ENCODE measurements around the gene MRPL34.
"Not testable (repeated sequence)": the region's sequence is repeated elsewhere in the genome, so short reads cannot be mapped to it uniquely, and the experiment has no call there.

The MRPL34 gene

DNA sequence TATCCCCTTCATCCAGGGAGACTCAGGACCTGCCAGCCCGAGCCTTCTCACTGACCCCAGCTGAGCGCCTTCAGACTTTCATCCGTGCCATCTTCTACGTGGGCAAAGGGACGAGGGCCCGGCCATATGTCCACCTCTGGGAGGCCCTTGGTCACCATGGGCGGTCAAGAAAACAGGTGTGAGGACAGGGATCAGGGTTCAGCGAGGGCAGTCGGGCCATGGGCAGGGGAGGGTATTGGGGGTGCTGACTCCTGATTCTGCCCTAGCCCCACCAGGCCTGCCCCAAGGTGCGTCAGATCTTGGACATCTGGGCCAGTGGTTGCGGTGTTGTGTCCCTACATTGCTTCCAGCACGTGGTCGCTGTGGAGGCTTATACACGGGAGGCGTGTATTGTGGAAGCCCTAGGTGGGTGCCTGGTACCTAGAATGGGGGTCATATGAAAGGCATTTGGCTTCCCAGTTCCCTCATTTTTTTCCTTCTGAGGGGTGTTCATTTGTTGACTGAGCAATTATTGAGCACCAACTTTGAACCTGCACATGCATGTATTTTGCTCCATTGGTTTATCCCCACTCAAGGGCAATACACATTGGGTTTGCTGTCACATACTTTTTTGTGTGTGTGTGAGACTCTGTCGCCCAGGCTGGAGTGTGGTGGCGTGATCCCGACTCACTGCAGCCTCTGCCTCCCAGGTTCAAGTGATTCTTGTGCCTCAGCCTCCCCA lies 20.1 kb upstream of the MRPL34 start:
- DNase-seq (ENCODE audit: low spot score), result no peak

GRCh38 chr19:17286263-17286662 lies 19.4 kb upstream of the MRPL34 start:
- DNase-seq (ENCODE audit: low spot score), result no peak

- DNase-seq (ENCODE audit: low spot score), result no peak
Observed at GRCh38 chr19:17286752-17287151, 18.9 kb upstream of the MRPL34 start.

DNA sequence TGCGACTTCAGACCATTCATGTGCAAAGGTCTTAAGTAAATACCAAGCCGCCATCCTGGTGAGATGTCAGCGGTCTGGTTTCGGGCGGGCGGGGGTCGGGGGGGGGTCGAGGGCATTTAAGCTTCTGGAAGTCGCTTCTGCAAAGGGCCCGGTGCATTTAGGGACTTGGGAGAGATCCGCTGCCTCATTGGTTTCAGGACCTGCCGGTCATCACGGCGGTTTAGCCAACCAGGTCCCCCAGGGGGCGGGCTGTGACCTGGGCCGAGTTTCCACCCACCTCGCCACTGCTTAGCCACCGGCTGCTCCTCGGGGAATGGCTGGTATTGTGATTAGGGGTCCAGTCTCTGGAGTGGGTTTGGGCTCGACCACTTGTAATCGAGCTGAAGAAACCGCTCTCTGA lies 16.2 kb upstream of the MRPL34 start:
- DNase-seq (ENCODE audit: low spot score), result peak; percentile 36

GRCh38 chr19:17292301-17293074 lies 13.2 kb upstream of the MRPL34 start:
- DNase-seq (ENCODE audit: low spot score), result peak; percentile 92

DNA sequence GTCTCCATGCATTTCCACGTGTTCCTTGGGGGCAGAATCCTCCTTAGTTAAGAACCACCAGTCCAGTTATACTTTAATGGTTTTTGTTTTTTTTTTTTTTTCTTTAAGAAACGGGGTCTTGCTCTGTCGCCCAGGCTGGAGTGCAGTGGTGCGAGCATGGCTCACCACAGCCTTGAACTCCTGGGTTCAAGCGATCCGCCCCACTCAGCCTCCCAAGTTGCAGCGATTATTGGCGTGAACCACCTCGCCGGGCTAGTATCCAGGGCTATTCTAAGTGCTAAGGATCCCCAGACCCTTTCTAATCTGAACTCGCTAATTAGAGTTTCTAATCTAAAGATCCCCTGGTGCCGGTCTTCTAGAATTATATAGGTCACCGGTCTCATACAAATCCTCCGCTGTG lies 12.1 kb upstream of the MRPL34 start:
- no peak for DNase-seq (ENCODE audit: low spot score)

- peak; percentile 31 for DNase-seq (ENCODE audit: low spot score)
Observed at GRCh38 chr19:17294051-17294891, 11.4 kb upstream of the MRPL34 start.

- DNase-seq (ENCODE audit: low spot score), result not testable (repeated sequence)
Observed at GRCh38 chr19:17295551-17295950, 10.1 kb upstream of the MRPL34 start.

DNA sequence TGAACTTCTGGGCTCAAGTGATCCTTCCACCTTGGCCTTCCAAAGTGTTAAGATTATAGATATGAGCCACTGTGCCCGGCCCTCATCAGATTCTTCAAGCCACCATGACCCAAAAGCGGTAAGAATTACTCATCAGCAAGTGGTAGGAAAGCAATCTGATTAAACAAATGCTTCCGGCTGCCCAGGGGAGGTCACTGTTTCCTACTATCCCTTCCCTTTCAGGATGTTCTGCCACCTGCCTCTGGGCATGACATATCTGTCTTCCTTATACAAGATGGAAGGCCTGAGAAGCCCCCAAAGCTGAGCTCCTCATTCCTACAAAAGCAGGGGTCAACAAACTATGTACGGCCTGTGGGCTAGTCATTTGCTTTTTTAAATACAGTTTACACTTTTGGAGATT lies 9.4 kb upstream of the MRPL34 start:
- DNase-seq (ENCODE audit: low spot score), result peak; percentile 52

DNA sequence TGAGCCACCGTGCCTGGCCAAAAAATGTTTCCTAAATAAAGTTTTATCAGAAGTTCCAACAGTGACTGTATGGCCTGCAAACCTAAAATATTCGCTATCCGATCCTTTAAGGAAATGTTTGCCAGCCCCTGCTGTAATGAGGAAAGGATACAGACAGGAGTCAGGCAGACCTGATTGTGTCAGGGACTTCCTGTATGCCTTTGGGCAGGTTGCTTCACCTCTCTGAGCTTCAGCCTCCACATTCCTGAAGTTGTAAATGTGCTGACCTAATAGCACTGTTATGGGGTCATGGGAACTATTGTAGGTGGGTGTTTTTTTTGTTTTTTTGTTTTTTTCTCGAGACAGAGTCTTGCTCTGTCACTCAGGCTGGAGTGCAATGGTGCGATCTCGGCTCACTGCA lies 8.7 kb upstream of the MRPL34 start:
- no peak for DNase-seq (ENCODE audit: low spot score)

- DNase-seq (ENCODE audit: low spot score), result no peak
Observed at GRCh38 chr19:17300992-17301619, 4.6 kb upstream of the MRPL34 start.

GRCh38 chr19:17302391-17303166 lies 3.1 kb upstream of the MRPL34 start:
- DNase-seq (ENCODE audit: low spot score), result no peak

- peak; percentile 89 for DNase-seq (ENCODE audit: low spot score)
Observed at GRCh38 chr19:17303167-17303939, 2.3 kb upstream of the MRPL34 start, which contains the start of gene ABHD8. ABHD8 (minus strand) TSS chr19:17303425; CDS start chr19:17301616, 1,809 bp downstream.

DNA sequence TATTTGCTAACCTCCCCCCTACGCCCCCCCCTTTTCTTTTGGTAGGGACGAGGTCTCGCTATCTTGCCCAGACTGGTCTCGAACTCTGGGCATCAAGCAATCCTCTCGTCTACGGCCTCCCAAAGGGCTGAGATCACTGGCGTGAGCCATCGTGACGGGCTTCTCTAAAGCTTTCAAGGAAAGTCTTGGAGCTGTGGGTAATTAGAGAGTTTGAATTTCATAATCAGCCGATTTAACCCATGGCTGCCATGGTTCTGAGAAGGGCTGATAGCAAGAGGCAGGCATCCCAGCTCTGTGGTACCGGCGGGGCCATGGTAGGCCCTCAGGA lies 1.8 kb upstream of the MRPL34 start:
- DNase-seq (ENCODE audit: low spot score), result no peak

DNA sequence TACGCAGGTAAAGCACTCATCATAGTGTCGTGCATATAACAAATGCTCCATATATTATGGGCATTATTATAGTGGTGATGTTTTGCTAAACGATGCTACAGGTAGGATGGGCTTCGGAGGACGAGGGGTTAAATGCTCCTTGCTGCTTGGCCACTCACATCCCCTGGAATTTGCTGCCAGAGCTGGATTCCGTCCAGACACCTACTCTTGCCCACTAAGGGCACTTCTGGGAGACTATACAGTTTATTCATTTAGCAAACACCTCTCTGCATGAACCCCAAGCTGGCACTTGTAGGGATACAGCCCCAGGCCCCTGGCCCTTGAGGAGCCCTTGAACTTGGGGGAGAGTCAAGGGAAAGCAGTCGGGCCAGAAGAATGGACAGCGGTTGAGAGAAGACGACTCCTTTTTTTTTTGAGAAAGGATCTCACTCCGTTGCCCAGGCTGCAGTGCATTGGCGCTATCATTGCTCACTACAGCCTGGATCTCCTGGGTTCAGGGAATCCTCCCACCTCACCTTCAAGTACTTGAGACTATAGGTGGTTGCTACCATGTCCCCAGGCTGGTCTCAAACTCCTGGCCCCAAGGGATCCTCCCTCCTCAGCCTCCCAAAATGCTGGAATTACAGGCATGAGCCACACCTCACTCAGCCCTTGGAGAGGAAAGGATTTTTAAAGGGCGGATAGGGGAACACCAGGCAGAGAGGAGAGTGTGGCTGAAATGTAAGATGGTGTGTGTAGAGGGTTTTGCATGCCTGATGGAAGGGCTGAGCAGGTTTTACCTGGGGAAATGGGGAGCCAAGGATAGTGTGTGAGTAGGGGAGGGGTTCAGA lies 1.1 kb upstream of the MRPL34 start:
- DNase-seq (ENCODE audit: low spot score), result no peak

DNA sequence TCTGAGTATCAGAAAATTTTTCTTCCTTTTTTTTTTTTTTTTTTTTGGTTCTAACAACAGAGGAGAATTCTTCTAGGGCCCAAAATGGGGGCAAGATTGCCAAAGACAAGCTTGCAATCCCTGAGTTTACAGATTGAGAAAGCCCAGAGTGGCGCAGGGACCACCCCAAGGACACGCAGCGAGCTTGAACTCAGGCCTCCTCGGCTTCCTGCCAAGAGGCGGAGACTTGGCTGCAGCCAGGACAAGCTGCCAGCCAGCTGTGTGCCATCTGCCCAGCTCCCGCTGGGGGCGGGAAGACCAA lies 506 bp upstream of the MRPL34 start:
- no peak for DNase-seq (ENCODE audit: low spot score)

DNA sequence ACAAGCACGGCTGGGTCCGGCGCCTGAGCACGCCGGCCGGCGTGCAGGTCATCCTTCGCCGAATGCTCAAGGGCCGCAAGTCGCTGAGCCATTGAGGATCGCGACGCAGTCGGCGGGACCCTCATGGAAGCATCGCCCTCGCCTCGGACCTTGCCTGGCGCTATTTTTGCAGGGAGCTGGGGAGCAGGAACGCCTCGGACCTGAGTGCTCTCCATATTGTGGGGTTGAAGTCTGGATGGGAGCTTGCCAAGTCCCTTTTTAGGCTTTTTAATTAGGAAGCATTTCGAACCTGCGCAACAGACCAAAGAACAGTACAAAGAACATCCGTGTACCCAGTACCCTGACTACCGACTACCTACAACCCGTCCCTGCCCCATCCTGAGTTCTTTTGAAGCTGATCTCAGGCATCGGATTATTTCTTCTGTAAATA lies 628 bp downstream of the MRPL34 start:
- DNase-seq (ENCODE audit: low spot score), result no peak

GRCh38 chr19:17307876-17308377 lies 2.3 kb downstream of the MRPL34 start:
- no peak for DNase-seq (ENCODE audit: low spot score)

- peak; percentile 100 for DNase-seq (ENCODE audit: low spot score)
Observed at GRCh38 chr19:17309198-17309964, 3.7 kb downstream of the MRPL34 start, which contains the start of gene DDA1. DDA1 (plus strand) TSS chr19:17309563; CDS start chr19:17309655, 92 bp downstream.

All from SW480 (cell line).